Stomach (tissue), 9 donors: ENCODE results near the gene S100A3. TPM values are rescaled to one million over a fixed set of nuclear protein-coding genes. Genes with fewer than 3 reads are reported as not detected.
A peak's percentile ranks its signal among the peaks of the same experiment; 100 is the strongest.
"Not testable (repeated sequence)": the region's sequence is repeated elsewhere in the genome, so short reads cannot be mapped to it uniquely, and the experiment has no call there.

Experiments
- DNase-seq, 2 donors: peaks; one replicate each; pipeline versions ENCODE4 v3.0.0 to v3.0.0-alpha.2; 2013 to 2019
- H3K27ac ChIP-seq, 5 donors: fragments of 200-600 bp in 4 of 5; sonication (generic) in 4 of 5; one replicate each; pipeline ENCODE4 v1.5.1; 2013 to 2019; ENCODE audit warnings: mild to moderate bottlenecking in 1 of 5, moderate library complexity in 1 of 5
- H3K27me3 ChIP-seq, 3 donors: fragments of 200-600 bp; sonication (generic); one replicate each; pipeline ENCODE4 v1.5.1; 2017 to 2019; ENCODE audit warnings: mixed run types in 1 of 3
- H3K36me3 ChIP-seq, 4 donors: fragments of 200-600 bp; sonication (generic); 1 replicate in 3 of 4; 2 replicates in 1 of 4; pipeline ENCODE4 v1.5.1; 2016 to 2019
- H3K4me1 ChIP-seq, 4 donors: fragments of 200-600 bp; sonication (generic); one replicate each; pipeline ENCODE4 v1.5.1; 2016 to 2019
- H3K4me3 ChIP-seq, 4 donors: fragments of 200-600 bp; sonication (generic) in 3 of 4; one replicate each; pipeline ENCODE4 v1.5.1; 2016 to 2019; ENCODE audit warnings: mild to moderate bottlenecking in 1 of 4
- H3K9me3 ChIP-seq, 4 donors: fragments of 200-600 bp; sonication (generic); one replicate each; pipeline ENCODE4 v1.5.1; 2016 to 2019
- EP300 ChIP-seq: sonication (generic); formaldehyde crosslinking; IDR thresholded peaks from one replicate; pipeline ENCODE4 v1.6.1; 2017; ENCODE audit warnings: antibody characterized with exemption
- POLR2A ChIP-seq, 4 donors: fragments of 450-650 bp; IDR thresholded peaks; one replicate each; pipeline ENCODE4 v1.6.1; 2016; ENCODE audit warnings: antibody characterized with exemption in 4 of 4, control low read depth in 2 of 4, mild to moderate bottlenecking in 1 of 4, moderate library complexity in 1 of 4
- POLR2AphosphoS5 ChIP-seq, 3 donors: sonication (generic); formaldehyde crosslinking; IDR thresholded peaks; one replicate each; pipeline ENCODE4 v1.6.1; 2016; ENCODE audit warnings: antibody characterized with exemption in 3 of 3
- WGBS, 5 donors: extraction: QIAGEN DNeasy Blood & Tissue Kit in 3 of 5; methylation state at CpG; one replicate each; pipeline versions ENCODE4 v1.1.5 to v1.1.7; 2013 to 2018; 5-methylcytosine and 5-hydroxymethylcytosine counted together
- intact Hi-C: fragments of 100-400 bp; cut with DNase I; formaldehyde crosslinking; loops from one replicate; pipeline ENCODE4 v1.15.1; 2023; ENCODE audit warnings: low total_unique reads
- polyA plus RNA-seq, 3 donors: library from polyadenylated mRNA; stranded (reverse); fragments of 200-250 nt; gene quantifications; one replicate each; pipeline ENCODE4 v1.2.3, GENCODE V29; 2013
- total RNA-seq, 5 donors: library from RNA; depleted of rRNA; stranded (reverse); fragments of >200 nt; gene quantifications; one replicate each; pipeline versions ENCODE4 v1.1.0 to v1.2.3, GENCODE V29; 2014 to 2016
- TF ChIP-seq, protein P1 (sequence below), 7 experiments: fragments of 450-650 bp in 4 of 7; fragments of 200-600 bp in 3 of 7; sonication (generic) in 3 of 7; IDR thresholded peaks; one replicate each; pipeline ENCODE4 v1.5.1; 2016 to 2019; ENCODE audit warnings: antibody characterized with exemption in 7 of 7, control low read depth in 2 of 7, mild to moderate bottlenecking in 1 of 7
- donor health status: healthy with polysubstance abuse.
- donor health status: Bipolar disorder and iron deficiency.
- donor health status: healthy.

The S100A3 gene
- total and polyA plus RNA-seq, 8 donors, result 2.6 to 15.0 (median 5.4) TPM; not detected in 5

DNA sequence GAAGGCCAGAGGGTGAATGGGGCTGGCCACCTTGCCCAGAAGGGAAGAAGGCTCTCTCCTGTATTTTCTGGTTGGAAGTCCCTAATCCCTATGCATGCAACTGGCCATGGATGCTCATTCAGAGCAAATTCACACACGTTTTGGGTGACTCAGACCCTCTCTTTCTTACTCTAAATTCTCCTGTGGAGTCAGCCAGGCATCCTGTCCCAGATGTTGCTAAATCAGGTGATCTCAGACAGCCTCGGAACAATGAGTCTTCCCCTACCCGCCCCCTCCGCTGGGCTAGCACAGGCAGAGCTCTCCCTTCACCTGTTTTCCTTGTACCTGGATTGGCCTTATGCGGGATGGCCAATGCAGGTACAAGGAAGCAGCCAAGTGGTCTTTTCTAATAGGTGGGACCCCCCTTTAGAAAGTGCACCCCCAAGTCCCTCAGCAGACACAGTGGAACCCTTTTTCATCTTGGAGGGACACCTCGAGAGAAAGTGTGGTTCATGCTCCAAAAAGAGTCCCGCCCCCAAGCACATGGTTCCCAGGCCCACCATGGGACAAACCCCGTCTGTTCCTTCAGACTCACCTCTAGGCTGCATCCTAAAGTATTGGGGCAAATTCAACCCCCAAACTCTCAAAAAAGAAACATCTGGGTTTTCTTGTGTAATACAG, 21.9 kb downstream of the S100A3 start:
- H3K36me3 ChIP-seq, result no peaks in the 10 kb centered on the region
- intact Hi-C loops, result no loop called here
- H3K4me3 ChIP-seq, result no peak overlapping the region
- no peak for DNase-seq
- peaks cover 7 to 14% (median 8%) of the 10 kb centered on the region in 4 donors for H3K4me1 ChIP-seq
- no peaks in the 10 kb centered on the region for H3K27me3 ChIP-seq
- H3K27ac ChIP-seq, result no peak overlapping the region
- TF ChIP-seq POLR2A (IDR thresholded peaks at IDR 0.05) (no peak), POLR2AphosphoS5 (IDR thresholded peaks at IDR 0.05) (no peak), EP300 (no peak)
- TF ChIP-seq, protein P1, sequence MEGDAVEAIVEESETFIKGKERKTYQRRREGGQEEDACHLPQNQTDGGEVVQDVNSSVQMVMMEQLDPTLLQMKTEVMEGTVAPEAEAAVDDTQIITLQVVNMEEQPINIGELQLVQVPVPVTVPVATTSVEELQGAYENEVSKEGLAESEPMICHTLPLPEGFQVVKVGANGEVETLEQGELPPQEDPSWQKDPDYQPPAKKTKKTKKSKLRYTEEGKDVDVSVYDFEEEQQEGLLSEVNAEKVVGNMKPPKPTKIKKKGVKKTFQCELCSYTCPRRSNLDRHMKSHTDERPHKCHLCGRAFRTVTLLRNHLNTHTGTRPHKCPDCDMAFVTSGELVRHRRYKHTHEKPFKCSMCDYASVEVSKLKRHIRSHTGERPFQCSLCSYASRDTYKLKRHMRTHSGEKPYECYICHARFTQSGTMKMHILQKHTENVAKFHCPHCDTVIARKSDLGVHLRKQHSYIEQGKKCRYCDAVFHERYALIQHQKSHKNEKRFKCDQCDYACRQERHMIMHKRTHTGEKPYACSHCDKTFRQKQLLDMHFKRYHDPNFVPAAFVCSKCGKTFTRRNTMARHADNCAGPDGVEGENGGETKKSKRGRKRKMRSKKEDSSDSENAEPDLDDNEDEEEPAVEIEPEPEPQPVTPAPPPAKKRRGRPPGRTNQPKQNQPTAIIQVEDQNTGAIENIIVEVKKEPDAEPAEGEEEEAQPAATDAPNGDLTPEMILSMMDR (IDR thresholded peaks at IDR 0.05), result no peak
- no peaks in the 10 kb centered on the region for H3K9me3 ChIP-seq
- WGBS, 5 donors, result 80 to 92% (median 90%) methylated on average over 5 to 8 of the region's 8 CpGs

GRCh38 chr1:153526132-153526543, 22.9 kb downstream of the S100A3 start:
- intact Hi-C loops, result no loop called here
- no peak overlapping the region for H3K27ac ChIP-seq
- no peaks in the 10 kb centered on the region for H3K27me3 ChIP-seq
- DNase-seq, result no peak
- no peaks in the 10 kb centered on the region for H3K36me3 ChIP-seq
- H3K4me3 ChIP-seq, result no peak overlapping the region
- peaks cover 0 to 8% (median 0%) of the 10 kb centered on the region in 4 donors for H3K4me1 ChIP-seq
- 44 to 66% (median 52%) methylated on average over 8 of the region's 8 CpGs for WGBS, 5 donors
- no peak for TF ChIP-seq POLR2AphosphoS5 (IDR thresholded peaks at IDR 0.05)
- TF ChIP-seq POLR2A (IDR thresholded peaks at IDR 0.05), result no peak
- no peak for TF ChIP-seq EP300
- H3K9me3 ChIP-seq, result no peaks in the 10 kb centered on the region

GRCh38 chr1:153525088-153525728, 23.9 kb downstream of the S100A3 start:
- no peaks in the 10 kb centered on the region for H3K27me3 ChIP-seq
- peaks cover 0 to 8% (median 0%) of the 10 kb centered on the region in 4 donors for H3K4me1 ChIP-seq
- H3K4me3 ChIP-seq, result no peak overlapping the region
- no peaks in the 10 kb centered on the region for H3K36me3 ChIP-seq
- H3K27ac ChIP-seq, result no peak overlapping the region
- TF ChIP-seq EP300, result no peak
- TF ChIP-seq, protein P1 (IDR thresholded peaks at IDR 0.05), result no peak
- no peak for TF ChIP-seq POLR2A (IDR thresholded peaks at IDR 0.05)
- TF ChIP-seq POLR2AphosphoS5 (IDR thresholded peaks at IDR 0.05), result peak in 1 of 3 donors; percentile 5
- intact Hi-C loops, result no loop called here
- H3K9me3 ChIP-seq, result no peaks in the 10 kb centered on the region
- no peak for DNase-seq
- 53 to 72% (median 59%) methylated on average over 3 of the region's 3 CpGs for WGBS, 5 donors

GRCh38 chr1:153522353-153523048, 26.6 kb downstream of the S100A3 start:
- H3K27me3 ChIP-seq, H3K36me3 ChIP-seq, H3K27ac ChIP-seq, H3K4me1 ChIP-seq, DNase-seq, H3K9me3 ChIP-seq, H3K4me3 ChIP-seq, intact Hi-C loops: not testable (repeated sequence)
- WGBS, 5 donors, result 68 to 79% (median 72%) methylated on average over 14 of the region's 14 CpGs

- H3K27me3 ChIP-seq, H3K9me3 ChIP-seq, DNase-seq, H3K27ac ChIP-seq, intact Hi-C loops, H3K36me3 ChIP-seq, H3K4me3 ChIP-seq, H3K4me1 ChIP-seq: not testable (repeated sequence)
- WGBS, 5 donors, result 94 to 99% (median 96%) methylated on average over 27 to 37 of the region's 37 CpGs
Measured at GRCh38 chr1:153521808-153522207, 27.2 kb downstream of the S100A3 start.
